H9 (cell line): ENCODE measurements around the gene MALSU1. TPM values are rescaled to one million over a fixed set of nuclear protein-coding genes. Genes with fewer than 3 reads are reported as not detected.

Source experiments
- DNase-seq: peaks from one replicate; pipeline ENCODE4 v3.0.0-alpha.2; 2017
- H2AFZ ChIP-seq: one replicate; pipeline ENCODE4 v1.6.1; 2013; ENCODE audit warnings: mild to moderate bottlenecking, low read length, control low read depth, moderate library complexity
- H2AK5ac ChIP-seq: 2 replicates; pipeline ENCODE4 v1.6.1; 2013; ENCODE audit warnings: low read length, control low read depth, mixed read lengths; ENCODE audit not compliant: insufficient read length
- H2BK120ac ChIP-seq: one replicate; pipeline ENCODE4 v1.6.1; 2013; ENCODE audit warnings: low read depth, mild to moderate bottlenecking, low read length, control low read depth, inconsistent platforms; ENCODE audit not compliant: poor library complexity, severe bottlenecking
- H2BK12ac ChIP-seq: 2 replicates; pipeline ENCODE4 v1.6.1; 2013; ENCODE audit warnings: low read length, control low read depth, mixed read lengths, low read depth; ENCODE audit not compliant: insufficient read length
- H2BK15ac ChIP-seq: 2 replicates; pipeline ENCODE4 v1.6.1; 2013; ENCODE audit warnings: low read depth, low read length, control low read depth
- H2BK20ac ChIP-seq: one replicate; pipeline ENCODE4 v1.6.1; 2013; ENCODE audit warnings: low read depth, mild to moderate bottlenecking, low read length, control low read depth, inconsistent platforms; ENCODE audit not compliant: poor library complexity, severe bottlenecking
- H2BK5ac ChIP-seq: 2 replicates; pipeline ENCODE4 v1.6.1; 2013; ENCODE audit warnings: low read length, control low read depth, mixed read lengths; ENCODE audit not compliant: insufficient read length
- H3K14ac ChIP-seq: 2 replicates; pipeline ENCODE4 v1.6.1; 2013; ENCODE audit warnings: low read length, control low read depth; ENCODE audit not compliant: insufficient read depth
- H3K18ac ChIP-seq: 2 replicates; pipeline ENCODE4 v1.6.1; 2013; ENCODE audit warnings: low read depth, mild to moderate bottlenecking, mixed read lengths, low read length, control low read depth; ENCODE audit not compliant: insufficient read length
- H3K23ac ChIP-seq: 2 replicates; pipeline ENCODE4 v1.6.1; 2013; ENCODE audit warnings: low read length, control low read depth, mixed read lengths, low read depth; ENCODE audit not compliant: insufficient read length
- H3K23me2 ChIP-seq: 2 replicates; pipeline ENCODE4 v1.6.1; 2013; ENCODE audit warnings: low read depth, mild to moderate bottlenecking, mixed read lengths, low read length, control low read depth; ENCODE audit not compliant: insufficient read length, poor library complexity, severe bottlenecking
- H3K27ac ChIP-seq: 2 replicates; pipeline ENCODE4 v1.5.1; 2013; ENCODE audit warnings: low read length, control low read depth, mixed read lengths, low read depth; ENCODE audit not compliant: insufficient read length
- H3K27me3 ChIP-seq: 2 replicates; pipeline ENCODE4 v1.6.1; 2013; ENCODE audit warnings: low read length, control low read depth, inconsistent platforms; ENCODE audit not compliant: insufficient read depth
- H3K4ac ChIP-seq: 2 replicates; pipeline ENCODE4 v1.6.1; 2013; ENCODE audit warnings: low read depth, mild to moderate bottlenecking, control low read depth, inconsistent platforms, low read length, moderate library complexity
- H3K4me1 ChIP-seq: 2 replicates; pipeline ENCODE4 v1.6.1; 2013; ENCODE audit warnings: low read length, control low read depth, inconsistent platforms; ENCODE audit not compliant: insufficient read depth
- H3K4me2 ChIP-seq: 2 replicates; pipeline ENCODE4 v1.6.1; 2013; ENCODE audit warnings: low read length, control low read depth, mixed read lengths; ENCODE audit not compliant: insufficient read length, insufficient read depth
- H3K56ac ChIP-seq: 2 replicates; pipeline ENCODE4 v1.6.1; 2013; ENCODE audit warnings: low read depth, mild to moderate bottlenecking, mixed read lengths, low read length, control low read depth; ENCODE audit not compliant: insufficient read length
- H3K79me1 ChIP-seq: 2 replicates; pipeline ENCODE4 v1.6.1; 2013; ENCODE audit warnings: low read depth, mild to moderate bottlenecking, moderate library complexity, low read length, control low read depth, inconsistent platforms; ENCODE audit not compliant: insufficient read depth, poor library complexity, severe bottlenecking
- H3K79me2 ChIP-seq: 2 replicates; pipeline ENCODE4 v1.6.1; 2013; ENCODE audit warnings: low read length, control low read depth, inconsistent platforms; ENCODE audit not compliant: insufficient read depth
- H3K9ac ChIP-seq: 2 replicates; pipeline ENCODE4 v1.6.1; 2013; ENCODE audit warnings: low read length, control low read depth, mixed read lengths; ENCODE audit not compliant: insufficient read length; ENCODE audit errors: extremely low read depth
- H3K9me3 ChIP-seq: one replicate; pipeline ENCODE4 v1.6.1; 2013; ENCODE audit warnings: low read depth, low read length, inconsistent platforms; ENCODE audit not compliant: control insufficient read depth
- H3T11ph ChIP-seq: one replicate; pipeline ENCODE4 v1.6.1; 2013; ENCODE audit warnings: mild to moderate bottlenecking, low read length, control low read depth, inconsistent platforms
- H4K20me1 ChIP-seq: one replicate; pipeline ENCODE4 v1.6.1; 2013; ENCODE audit not compliant: control insufficient read depth, insufficient read length, insufficient read depth
- H4K5ac ChIP-seq: 2 replicates; pipeline ENCODE4 v1.6.1; 2013; ENCODE audit warnings: low read depth, mild to moderate bottlenecking, mixed read lengths, low read length, control low read depth; ENCODE audit not compliant: insufficient read length
- H4K8ac ChIP-seq: replicated peaks from 2 replicates; pipeline ENCODE4 v1.6.1; 2013; ENCODE audit warnings: low read length, control low read depth, mixed read lengths, low read depth; ENCODE audit not compliant: insufficient read length
- H4K91ac ChIP-seq: 2 replicates; pipeline ENCODE4 v1.6.1; 2013; ENCODE audit warnings: low read depth, mild to moderate bottlenecking, moderate library complexity, mixed read lengths, low read length, control low read depth; ENCODE audit not compliant: insufficient read length
- H3K27ac Mint-ChIP-seq, 3 experiments: 2 replicates in 2 of 3; 3 replicates in 1 of 3; pipeline ENCODE4 v1.8.0; 2020 to 2021; ENCODE audit warnings: mixed read lengths in 3 of 3, mild to moderate bottlenecking in 1 of 3, moderate library complexity in 1 of 3
- H3K27me3 Mint-ChIP-seq: 2 replicates; pipeline ENCODE4 v1.8.0; 2021; ENCODE audit warnings: low read depth, mild to moderate bottlenecking, moderate library complexity, mixed read lengths
- H3K36me3 Mint-ChIP-seq, 3 experiments: 2 replicates in 2 of 3; 3 replicates in 1 of 3; pipeline ENCODE4 v1.8.0; 2020 to 2021; ENCODE audit warnings: low read depth in 3 of 3, mixed read lengths in 3 of 3; ENCODE audit not compliant: insufficient read depth in 1 of 3
- H3K4me1 Mint-ChIP-seq, 2 experiments: 2 replicates each; pipeline ENCODE4 v1.8.0; 2020; ENCODE audit warnings: mixed read lengths in 2 of 2
- H3K4me3 Mint-ChIP-seq, 2 experiments: 2 replicates in 1 of 2; 3 replicates in 1 of 2; pipeline ENCODE4 v1.8.0; 2020 to 2021; ENCODE audit warnings: mild to moderate bottlenecking in 2 of 2, mixed read lengths in 2 of 2, moderate library complexity in 1 of 2
- H3K9me3 Mint-ChIP-seq, 2 experiments: 2 replicates in 1 of 2; 3 replicates in 1 of 2; pipeline ENCODE4 v1.8.0; 2020; ENCODE audit warnings: mild to moderate bottlenecking in 2 of 2, mixed read lengths in 2 of 2, moderate library complexity in 1 of 2
- total RNA-seq: library from RNA; stranded (reverse); gene quantifications from 2 replicates; pipeline ENCODE4 v1.2.1, GENCODE V29; 2021
- TF ChIP-seq, protein P1 (sequence below): fragments of 200-600 bp; sonication (generic); conservative IDR thresholded peaks from 3 replicates; pipeline ENCODE4 v1.8.0; 2021; ENCODE audit warnings: antibody characterized with exemption, mild to moderate bottlenecking

Gene MALSU1
- total RNA-seq, 1 experiment from 2014 or later = 83.4 TPM

GRCh38 chr7:23343102-23343501, 44.0 kb downstream of the MALSU1 start:
- H3K79me1 ChIP-seq = no peaks in the 10 kb centered on the region
- no peak overlapping the region for H3K9ac ChIP-seq
- H3K79me2 ChIP-seq = no peaks in the 10 kb centered on the region
- H3K4me2 ChIP-seq = no peak overlapping the region
- H2BK12ac ChIP-seq = no peak overlapping the region
- H2BK20ac ChIP-seq = no peak overlapping the region
- H3K4me3 Mint-ChIP-seq = no peak overlapping the region
- H3K18ac ChIP-seq = no peak overlapping the region
- H2AK5ac ChIP-seq = no peak overlapping the region
- H3K4me1 Mint-ChIP-seq = no peaks in the 10 kb centered on the region
- no peaks in the 10 kb centered on the region for H3K23me2 ChIP-seq
- no peaks in the 10 kb centered on the region for H3K27me3 Mint-ChIP-seq
- no peaks in the 10 kb centered on the region for H3K4me1 ChIP-seq
- H4K8ac ChIP-seq = no peak overlapping the region
- no peak overlapping the region for H4K91ac ChIP-seq
- DNase-seq = no peak
- H3K36me3 Mint-ChIP-seq = peaks cover 61 to 95% (median 95%) of the 10 kb centered on the region in 3 experiments; a peak in 6 of 7 replicates
- no peak overlapping the region for H3K4ac ChIP-seq
- no peak overlapping the region for H3K27ac Mint-ChIP-seq
- H4K5ac ChIP-seq = no peak overlapping the region
- H3K9me3 ChIP-seq = no peaks in the 10 kb centered on the region
- H3K9me3 Mint-ChIP-seq = no peaks in the 10 kb centered on the region
- no peak overlapping the region for H3K27ac ChIP-seq
- TF ChIP-seq, protein P1, sequence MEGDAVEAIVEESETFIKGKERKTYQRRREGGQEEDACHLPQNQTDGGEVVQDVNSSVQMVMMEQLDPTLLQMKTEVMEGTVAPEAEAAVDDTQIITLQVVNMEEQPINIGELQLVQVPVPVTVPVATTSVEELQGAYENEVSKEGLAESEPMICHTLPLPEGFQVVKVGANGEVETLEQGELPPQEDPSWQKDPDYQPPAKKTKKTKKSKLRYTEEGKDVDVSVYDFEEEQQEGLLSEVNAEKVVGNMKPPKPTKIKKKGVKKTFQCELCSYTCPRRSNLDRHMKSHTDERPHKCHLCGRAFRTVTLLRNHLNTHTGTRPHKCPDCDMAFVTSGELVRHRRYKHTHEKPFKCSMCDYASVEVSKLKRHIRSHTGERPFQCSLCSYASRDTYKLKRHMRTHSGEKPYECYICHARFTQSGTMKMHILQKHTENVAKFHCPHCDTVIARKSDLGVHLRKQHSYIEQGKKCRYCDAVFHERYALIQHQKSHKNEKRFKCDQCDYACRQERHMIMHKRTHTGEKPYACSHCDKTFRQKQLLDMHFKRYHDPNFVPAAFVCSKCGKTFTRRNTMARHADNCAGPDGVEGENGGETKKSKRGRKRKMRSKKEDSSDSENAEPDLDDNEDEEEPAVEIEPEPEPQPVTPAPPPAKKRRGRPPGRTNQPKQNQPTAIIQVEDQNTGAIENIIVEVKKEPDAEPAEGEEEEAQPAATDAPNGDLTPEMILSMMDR = no peak
- no peak overlapping the region for H2BK120ac ChIP-seq
- no peak overlapping the region for H2BK15ac ChIP-seq
- H3K56ac ChIP-seq = no peak overlapping the region
- no peak overlapping the region for H3T11ph ChIP-seq
- H2BK5ac ChIP-seq = no peak overlapping the region
- H3K23ac ChIP-seq = no peak overlapping the region
- no peaks in the 10 kb centered on the region for H3K27me3 ChIP-seq
- H2AFZ ChIP-seq = no peak overlapping the region
- H4K20me1 ChIP-seq = no peaks in the 10 kb centered on the region
- H3K14ac ChIP-seq = no peak overlapping the region
